Esophagus muscularis mucosa (tissue), 4 donors: Measurements from ENCODE around the gene STK36.

Experiments
- CTCF ChIP-seq, 3 experiments: fragments of 200-600 bp in 2 of 3; fragments of 450-650 bp in 1 of 3; sonication (generic) in 2 of 3; IDR thresholded peaks; one replicate each; pipeline ENCODE4 v1.5.1; 2017 to 2019; ENCODE audit warnings: antibody characterized with exemption in 3 of 3, mild to moderate bottlenecking in 2 of 3, moderate library complexity in 1 of 3
- EP300 ChIP-seq: sonication (generic); formaldehyde crosslinking; IDR thresholded peaks from one replicate; pipeline ENCODE4 v1.6.1; 2017; ENCODE audit warnings: antibody characterized with exemption
- POLR2A ChIP-seq: fragments of 450-650 bp; IDR thresholded peaks from one replicate; pipeline ENCODE4 v1.6.1; 2017; ENCODE audit warnings: antibody characterized with exemption, moderate library complexity, mild to moderate bottlenecking, low read depth
- POLR2AphosphoS5 ChIP-seq, 2 donors: sonication (generic); formaldehyde crosslinking; IDR thresholded peaks; one replicate each; pipeline ENCODE4 v1.6.1; 2017; ENCODE audit warnings: antibody characterized with exemption in 2 of 2

GRCh38 chr2:218721488-218721887 is 49.6 kb downstream of the STK36 start:
- TF ChIP-seq CTCF (IDR thresholded peaks at IDR 0.05): no peak
- no peak for TF ChIP-seq POLR2AphosphoS5 (IDR thresholded peaks at IDR 0.05)
- TF ChIP-seq EP300: no peak
- TF ChIP-seq POLR2A: no peak
